ENCODE data around the gene FAF1.
"Not testable (repeated sequence)": the region's sequence is repeated elsewhere in the genome, so short reads cannot be mapped to it uniquely, and the experiment has no call there.

DNA sequence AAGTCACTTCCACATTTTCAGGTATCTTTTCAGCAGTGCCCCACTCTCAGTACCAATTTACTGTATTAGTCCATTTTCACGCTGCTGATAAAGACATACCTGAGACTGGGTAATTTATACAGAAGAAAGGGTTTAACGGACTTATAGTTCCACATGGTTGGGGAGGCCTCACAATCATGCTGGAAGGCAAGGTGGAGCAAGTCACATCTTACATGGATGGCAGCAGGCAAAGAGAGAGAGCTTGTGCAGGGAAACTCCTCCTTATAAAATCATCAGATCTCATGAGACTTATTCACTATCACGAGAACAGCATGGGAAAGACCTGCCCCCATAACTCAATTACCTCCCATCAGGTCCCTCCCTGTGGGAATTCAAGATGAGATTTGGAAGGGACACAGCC, 203.5 kb downstream of the FAF1 start:
- TF ChIP-seq CTCF, POLR2A (IDR thresholded peaks at IDR 0.05): not testable (repeated sequence)

Data from lower leg skin (tissue), 3 donors.